ENCODE results near the gene IL3RA.

The IL3RA gene

DNA sequence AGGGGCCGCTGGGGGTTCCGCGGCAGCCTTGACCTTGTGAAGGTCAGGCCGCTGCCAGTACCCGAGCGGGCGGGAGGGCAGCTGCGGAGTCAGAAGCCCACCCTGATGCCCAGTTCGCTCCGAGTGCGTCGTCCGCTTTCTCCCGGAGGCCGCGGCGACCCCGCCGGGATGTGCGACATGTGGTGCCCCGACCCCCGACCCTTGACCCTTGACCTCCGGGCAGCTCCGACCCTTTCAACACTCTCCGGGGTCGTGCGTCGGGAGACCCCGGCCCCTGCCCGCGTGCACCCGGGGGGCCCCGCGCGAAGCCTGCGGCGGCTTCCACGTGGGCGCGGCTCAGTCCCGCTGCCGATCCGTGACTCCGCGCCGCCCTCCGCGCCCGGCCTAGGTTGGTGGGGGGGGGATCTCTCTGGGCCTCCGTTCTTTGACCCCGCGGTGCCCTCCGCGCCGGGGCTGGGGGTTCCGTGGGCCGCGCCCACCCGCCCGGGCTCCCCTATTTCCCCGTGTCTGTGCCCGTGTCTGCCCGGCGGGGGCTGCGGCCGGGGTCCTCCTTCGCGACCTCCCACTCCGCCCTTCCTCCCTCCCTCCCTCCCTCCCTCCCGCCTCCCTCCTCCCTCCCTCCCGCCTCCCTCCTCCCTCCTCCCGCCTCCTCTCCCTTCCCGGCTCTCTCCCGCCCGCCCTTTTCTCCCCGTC is 55.9 kb downstream of the IL3RA start:
- Histone ChIP-seq H3K36me3 (ENCODE audit: low read depth) (peaks cover 54% of the 10 kb centered on the region), H3K4me3 (ENCODE audit: severe bottlenecking) (peak overlapping the region; percentile 90), H3K27me3 (ENCODE audit: insufficient read depth, poor library complexity, severe bottlenecking) (no peaks in the 10 kb centered on the region), H3K9me3 (ENCODE audit: severe bottlenecking) (no peaks in the 10 kb centered on the region), H3K4me1 (ENCODE audit: insufficient read depth, poor library complexity, severe bottlenecking) (no peaks in the 10 kb centered on the region), H3K27ac (ENCODE audit: poor library complexity, severe bottlenecking) (peak overlapping the region; percentile 91)
- peak; percentile 87 for DNase-seq (ENCODE audit: low spot score)
- TF ChIP-seq, protein P1, sequence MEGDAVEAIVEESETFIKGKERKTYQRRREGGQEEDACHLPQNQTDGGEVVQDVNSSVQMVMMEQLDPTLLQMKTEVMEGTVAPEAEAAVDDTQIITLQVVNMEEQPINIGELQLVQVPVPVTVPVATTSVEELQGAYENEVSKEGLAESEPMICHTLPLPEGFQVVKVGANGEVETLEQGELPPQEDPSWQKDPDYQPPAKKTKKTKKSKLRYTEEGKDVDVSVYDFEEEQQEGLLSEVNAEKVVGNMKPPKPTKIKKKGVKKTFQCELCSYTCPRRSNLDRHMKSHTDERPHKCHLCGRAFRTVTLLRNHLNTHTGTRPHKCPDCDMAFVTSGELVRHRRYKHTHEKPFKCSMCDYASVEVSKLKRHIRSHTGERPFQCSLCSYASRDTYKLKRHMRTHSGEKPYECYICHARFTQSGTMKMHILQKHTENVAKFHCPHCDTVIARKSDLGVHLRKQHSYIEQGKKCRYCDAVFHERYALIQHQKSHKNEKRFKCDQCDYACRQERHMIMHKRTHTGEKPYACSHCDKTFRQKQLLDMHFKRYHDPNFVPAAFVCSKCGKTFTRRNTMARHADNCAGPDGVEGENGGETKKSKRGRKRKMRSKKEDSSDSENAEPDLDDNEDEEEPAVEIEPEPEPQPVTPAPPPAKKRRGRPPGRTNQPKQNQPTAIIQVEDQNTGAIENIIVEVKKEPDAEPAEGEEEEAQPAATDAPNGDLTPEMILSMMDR (IDR thresholded peaks at IDR 0.05; ENCODE audit: poor library complexity, severe bottlenecking): no peak
- peak; percentile 48 for ATAC-seq (ENCODE audit: low read depth)

DNA sequence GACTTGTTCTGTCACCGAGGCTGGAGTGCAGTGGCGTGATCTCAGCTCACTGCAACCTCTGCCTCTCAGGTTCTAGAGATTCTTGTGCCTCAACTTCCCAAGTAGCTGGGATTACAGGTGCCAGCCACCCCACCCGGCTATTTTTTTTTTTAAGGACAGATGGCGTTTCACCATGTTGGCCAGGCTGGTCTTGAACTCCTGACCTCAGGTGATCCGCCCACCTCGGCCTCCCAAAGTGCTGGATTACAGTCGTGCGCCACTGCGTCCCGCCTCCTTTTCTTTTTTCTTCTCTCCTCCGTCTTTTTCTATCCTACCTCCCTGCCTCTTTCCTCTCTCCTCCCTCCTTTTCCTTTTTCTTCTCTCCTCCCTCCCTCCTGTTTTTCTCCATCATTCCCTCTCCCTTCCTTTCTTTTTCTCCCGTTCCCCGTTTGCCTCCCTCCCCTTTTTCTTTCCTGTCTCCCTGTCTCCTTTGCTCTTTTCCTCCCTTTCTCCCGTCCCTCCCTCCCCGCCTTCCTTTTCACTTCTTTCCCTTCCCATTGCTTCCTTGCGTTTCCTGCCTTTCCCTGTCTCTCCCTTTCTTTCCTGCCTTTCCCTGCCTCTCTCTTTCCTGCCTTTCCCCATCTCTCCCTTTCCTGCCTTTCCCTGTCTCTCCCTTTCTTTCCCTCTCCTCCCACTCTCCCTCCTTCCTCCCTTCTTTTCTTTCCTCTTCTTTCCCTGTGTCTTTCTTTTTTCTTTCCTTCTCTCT is 57.5 kb downstream of the IL3RA start:
- no peak overlapping the region for H3K4me3 ChIP-seq (ENCODE audit: severe bottlenecking)
- no peak for DNase-seq (ENCODE audit: low spot score)
- no peaks in the 10 kb centered on the region for H3K4me1 ChIP-seq (ENCODE audit: insufficient read depth, poor library complexity, severe bottlenecking)
- H3K36me3 ChIP-seq (ENCODE audit: low read depth): peaks cover 44% of the 10 kb centered on the region
- H3K27me3 ChIP-seq (ENCODE audit: insufficient read depth, poor library complexity, severe bottlenecking): no peaks in the 10 kb centered on the region
- ATAC-seq (ENCODE audit: low read depth): no peak
- no peaks in the 10 kb centered on the region for H3K9me3 ChIP-seq (ENCODE audit: severe bottlenecking)
- peak overlapping the region; percentile 91 for H3K27ac ChIP-seq (ENCODE audit: poor library complexity, severe bottlenecking)
- TF ChIP-seq, protein P1 (IDR thresholded peaks at IDR 0.05; ENCODE audit: poor library complexity, severe bottlenecking): no peak

DNA sequence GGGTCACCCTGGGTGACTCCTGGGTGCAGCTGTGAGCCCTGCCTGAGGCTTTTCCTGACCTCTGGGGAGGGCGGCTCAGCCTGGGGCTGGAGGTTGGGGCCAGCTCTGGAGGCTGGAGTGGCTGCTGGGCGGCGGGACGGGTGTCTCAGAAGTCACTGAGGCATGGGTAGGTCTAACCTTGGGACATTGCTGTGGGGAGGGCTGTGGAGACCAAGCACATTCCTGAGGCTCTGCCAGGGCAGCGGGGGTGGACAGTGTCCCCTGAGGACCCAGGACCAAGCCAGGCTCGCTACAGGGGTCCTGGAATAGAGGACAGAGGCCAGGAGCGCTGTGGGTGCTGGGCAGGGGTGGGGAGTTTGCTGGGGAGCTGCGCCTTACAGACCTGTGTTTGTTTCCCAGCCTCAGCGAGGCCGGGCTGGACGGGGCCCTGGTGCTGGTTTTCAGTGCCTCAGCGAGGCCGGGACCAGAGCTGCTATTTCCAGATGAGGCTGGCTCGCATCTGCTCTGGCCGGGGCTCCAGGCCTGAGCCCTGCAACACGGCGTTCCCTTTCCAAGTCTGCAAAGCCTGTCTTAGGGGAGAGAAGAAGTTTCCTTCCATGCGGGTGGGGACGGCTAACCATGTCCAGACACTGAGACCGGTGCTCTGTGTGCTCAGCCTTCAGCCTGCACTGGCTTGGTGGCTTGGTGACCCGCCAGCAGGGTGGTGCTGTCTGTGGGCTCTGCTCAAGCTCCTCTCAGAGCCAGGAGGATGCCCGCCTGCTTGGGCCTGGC is 58.3 kb downstream of the IL3RA start:
- TF ChIP-seq, protein P1 (IDR thresholded peaks at IDR 0.05; ENCODE audit: poor library complexity, severe bottlenecking): no peak

DNA sequence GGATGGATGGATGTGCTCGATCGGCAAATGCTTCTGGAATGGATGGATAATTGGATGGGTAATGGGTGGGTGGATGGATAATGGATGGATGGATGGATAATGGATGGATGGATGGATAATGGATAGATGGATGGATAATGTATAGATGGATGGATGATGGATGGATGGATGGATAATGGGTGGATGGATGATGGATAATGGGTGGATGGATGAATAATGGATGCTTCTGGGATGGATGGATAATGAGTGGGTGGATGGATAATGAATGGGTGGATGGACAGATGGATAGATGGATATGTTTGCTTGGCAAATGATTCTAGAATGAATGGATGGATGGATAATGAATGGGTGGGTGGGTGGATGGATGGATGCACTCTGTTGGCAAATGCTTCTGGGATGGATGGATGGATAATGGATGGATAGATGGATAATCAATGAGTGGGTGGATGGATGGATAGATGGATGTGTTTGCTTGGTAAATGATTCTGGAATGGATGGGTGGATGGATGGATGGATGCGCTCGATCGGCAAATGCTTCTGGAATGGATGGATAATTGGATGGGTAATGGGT is 59.1 kb downstream of the IL3RA start:
- Histone ChIP-seq H3K27ac (ENCODE audit: poor library complexity, severe bottlenecking) (no peak overlapping the region), H3K27me3 (ENCODE audit: insufficient read depth, poor library complexity, severe bottlenecking) (no peaks in the 10 kb centered on the region), H3K4me1 (ENCODE audit: insufficient read depth, poor library complexity, severe bottlenecking) (no peaks in the 10 kb centered on the region), H3K36me3 (ENCODE audit: low read depth) (peaks cover 37% of the 10 kb centered on the region), H3K9me3 (ENCODE audit: severe bottlenecking) (no peaks in the 10 kb centered on the region), H3K4me3 (ENCODE audit: severe bottlenecking) (no peak overlapping the region)
- DNase-seq (ENCODE audit: low spot score) (no peak), ATAC-seq (ENCODE audit: low read depth) (no peak)
- TF ChIP-seq, protein P1 (IDR thresholded peaks at IDR 0.05; ENCODE audit: poor library complexity, severe bottlenecking): no peak

More for the DNA sequence above, 58.3 kb downstream of the IL3RA start:
- Histone ChIP-seq H3K4me3 (ENCODE audit: severe bottlenecking) (no peak overlapping the region), H3K36me3 (ENCODE audit: low read depth) (peaks cover 37% of the 10 kb centered on the region), H3K27ac (ENCODE audit: poor library complexity, severe bottlenecking) (no peak overlapping the region), H3K27me3 (ENCODE audit: insufficient read depth, poor library complexity, severe bottlenecking) (no peaks in the 10 kb centered on the region), H3K9me3 (ENCODE audit: severe bottlenecking) (no peaks in the 10 kb centered on the region), H3K4me1 (ENCODE audit: insufficient read depth, poor library complexity, severe bottlenecking) (no peaks in the 10 kb centered on the region)
- DNase-seq (ENCODE audit: low spot score): peak; percentile 67
- no peak for ATAC-seq (ENCODE audit: low read depth)

Data from RWPE2 (cell line).